Neuronal stem cell (in vitro differentiated cells): ENCODE measurements around the gene ELN.

Source experiments
- DNase-seq: peaks from one replicate; pipeline ENCODE4 v3.0.0-alpha.2; 2013; ENCODE audit warnings: low spot score
- H2AFZ ChIP-seq: one replicate; pipeline ENCODE4 v1.6.1; 2013; ENCODE audit warnings: mild to moderate bottlenecking, low read length, inconsistent platforms
- H2AK5ac ChIP-seq: 2 replicates; pipeline ENCODE4 v1.6.1; 2013; ENCODE audit warnings: low read depth, mild to moderate bottlenecking, inconsistent platforms, low read length, moderate library complexity, mixed read lengths
- H2BK120ac ChIP-seq: 2 replicates; pipeline ENCODE4 v1.6.1; 2013; ENCODE audit warnings: low read depth, mild to moderate bottlenecking, inconsistent platforms, low read length, moderate library complexity, mixed read lengths
- H2BK12ac ChIP-seq: one replicate; pipeline ENCODE4 v1.6.1; 2013; ENCODE audit warnings: low read length, inconsistent platforms
- H2BK15ac ChIP-seq: 2 replicates; pipeline ENCODE4 v1.6.1; 2013; ENCODE audit warnings: mild to moderate bottlenecking, low read length, inconsistent platforms, mixed read lengths
- H2BK5ac ChIP-seq: one replicate; pipeline ENCODE4 v1.6.1; 2013; ENCODE audit warnings: inconsistent platforms, mild to moderate bottlenecking, low read length, moderate library complexity
- H3K14ac ChIP-seq: one replicate; pipeline ENCODE4 v1.6.1; 2013; ENCODE audit warnings: low read length, inconsistent platforms
- H3K18ac ChIP-seq: 2 replicates; pipeline ENCODE4 v1.6.1; 2013; ENCODE audit warnings: low read length, inconsistent platforms
- H3K23ac ChIP-seq: 2 replicates; pipeline ENCODE4 v1.6.1; 2013; ENCODE audit warnings: low read depth, mild to moderate bottlenecking, mixed read lengths, low read length, inconsistent platforms; ENCODE audit not compliant: poor library complexity
- H3K27ac ChIP-seq: replicated peaks from 3 replicates; pipeline ENCODE4 v1.5.1; 2013; ENCODE audit warnings: low read length, inconsistent platforms
- H3K27me3 ChIP-seq, 3 experiments: 2 replicates each; pipeline ENCODE4 v1.6.1; 2013; ENCODE audit warnings: low read length in 3 of 3, mild to moderate bottlenecking in 2 of 3, inconsistent platforms in 1 of 3, low read depth in 1 of 3, mixed read lengths in 1 of 3, moderate library complexity in 1 of 3; ENCODE audit not compliant: control insufficient read depth in 3 of 3, insufficient read depth in 3 of 3
- H3K36me3 ChIP-seq, 2 donors: replicated peaks in 1 of 2; 2 replicates each; pipeline ENCODE4 v1.6.1; 2013; ENCODE audit warnings: low read length in 2 of 2; ENCODE audit not compliant: control insufficient read depth in 2 of 2, insufficient read depth in 2 of 2
- H3K4ac ChIP-seq: 2 replicates; pipeline ENCODE4 v1.6.1; 2013; ENCODE audit warnings: inconsistent platforms, mild to moderate bottlenecking, low read length, moderate library complexity
- H3K4me1 ChIP-seq, 2 donors: 1 replicate in 1 of 2; 2 replicates in 1 of 2; pipeline ENCODE4 v1.6.1; 2013; ENCODE audit warnings: low read length in 2 of 2, low read depth in 1 of 2; ENCODE audit not compliant: control insufficient read depth in 2 of 2, insufficient read depth in 1 of 2
- H3K4me2 ChIP-seq: one replicate; pipeline ENCODE4 v1.6.1; 2013; ENCODE audit warnings: mild to moderate bottlenecking, low read length, inconsistent platforms; ENCODE audit not compliant: insufficient read depth, poor library complexity, severe bottlenecking
- H3K4me3 ChIP-seq, 2 donors: 2 replicates each; pipeline ENCODE4 v1.5.1; 2013; ENCODE audit warnings: low read length in 2 of 2, mild to moderate bottlenecking in 2 of 2, inconsistent platforms in 1 of 2, moderate library complexity in 1 of 2
- H3K79me1 ChIP-seq: one replicate; pipeline ENCODE4 v1.6.1; 2013; ENCODE audit warnings: low read depth, mild to moderate bottlenecking, inconsistent platforms, low read length, moderate library complexity
- H3K9ac ChIP-seq: one replicate; pipeline ENCODE4 v1.6.1; 2013; ENCODE audit warnings: mild to moderate bottlenecking, low read depth, low read length, inconsistent platforms; ENCODE audit not compliant: poor library complexity
- H3K9me3 ChIP-seq, 2 donors: replicated peaks in 1 of 2; 2 replicates each; pipeline versions ENCODE3 to v1.6.1; 2013; ENCODE audit warnings: low read length in 2 of 2, mild to moderate bottlenecking in 2 of 2, inconsistent platforms in 1 of 2, low read depth in 1 of 2, mixed read lengths in 1 of 2, moderate library complexity in 1 of 2; ENCODE audit not compliant: control insufficient read depth in 2 of 2, insufficient read depth in 1 of 2
- H4K8ac ChIP-seq: one replicate; pipeline ENCODE4 v1.6.1; 2013; ENCODE audit warnings: low read depth, mild to moderate bottlenecking, inconsistent platforms, low read length, moderate library complexity
- H4K91ac ChIP-seq: one replicate; pipeline ENCODE4 v1.6.1; 2013; ENCODE audit warnings: low read length, low read depth, mild to moderate bottlenecking, inconsistent platforms; ENCODE audit not compliant: poor library complexity
- WGBS, 2 donors: extraction: QIAGEN DNeasy Blood & Tissue Kit; methylation state at CpG; one replicate each; pipeline ENCODE4 v1.1.7; 2013; ENCODE audit warnings: missing lambda C conversion rate in 2 of 2, mixed read lengths in 1 of 2; ENCODE audit not compliant: insufficient read length in 2 of 2, insufficient replicate concordance in 1 of 2; ENCODE audit errors: extremely low coverage in 2 of 2; 5-methylcytosine and 5-hydroxymethylcytosine counted together

Gene ELN

DNA sequence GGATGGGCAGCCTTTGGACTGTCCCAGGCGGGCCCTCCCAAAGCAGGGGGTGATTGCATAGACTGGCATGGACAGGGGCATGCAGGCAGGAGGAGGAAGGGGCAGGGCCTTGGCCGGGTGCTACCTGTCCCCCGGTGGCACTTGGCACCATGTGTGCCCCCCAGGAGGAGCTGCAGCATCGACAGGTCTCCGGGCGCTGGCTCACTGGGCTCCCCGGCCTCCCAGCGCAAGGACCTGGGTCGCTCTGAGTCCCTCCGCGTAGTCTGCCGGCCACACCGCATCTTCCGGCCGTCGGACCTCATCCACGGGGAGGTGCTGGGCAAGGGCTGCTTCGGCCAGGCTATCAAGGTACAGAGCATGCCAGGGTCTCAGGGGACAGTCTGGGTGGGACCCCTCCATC lies 78.9 kb downstream of the ELN start:
- peak overlapping the region; percentile 31 for H3K23ac ChIP-seq
- H3K9me3 ChIP-seq = no peaks in the 10 kb centered on the region
- no peak overlapping the region for H2BK12ac ChIP-seq
- WGBS, 2 donors = no CpG with 5 or more reads among the region's 18 CpGs
- H2AK5ac ChIP-seq = no peak overlapping the region
- H3K36me3 ChIP-seq = peaks cover 36 to 92% of the 10 kb centered on the region in 2 donors
- H3K9ac ChIP-seq = no peak overlapping the region
- no peak overlapping the region for H3K18ac ChIP-seq
- no peak overlapping the region for H4K91ac ChIP-seq
- no peak overlapping the region for H2AFZ ChIP-seq
- no peak overlapping the region for H3K27ac ChIP-seq
- H3K4me1 ChIP-seq = no peaks in the 10 kb centered on the region
- no peak overlapping the region for H3K4ac ChIP-seq
- H2BK120ac ChIP-seq = no peak overlapping the region
- no peak overlapping the region for H2BK5ac ChIP-seq
- H3K27me3 ChIP-seq = no peaks in the 10 kb centered on the region
- no peak overlapping the region for H4K8ac ChIP-seq
- H3K4me2 ChIP-seq = no peak overlapping the region
- H3K79me1 ChIP-seq = no peaks in the 10 kb centered on the region
- no peak overlapping the region for H3K14ac ChIP-seq
- DNase-seq = no peak
- no peak overlapping the region for H2BK15ac ChIP-seq
- no peak overlapping the region for H3K4me3 ChIP-seq

GRCh38 chr7:74115326-74115725 lies 87.4 kb downstream of the ELN start:
- Histone ChIP-seq H3K14ac (no peak overlapping the region), H4K91ac (no peak overlapping the region), H3K27ac (no peak overlapping the region), H3K4me1 (peaks cover 0 to 2% of the 10 kb centered on the region in 2 donors), H2BK120ac (no peak overlapping the region), H3K9me3 (peaks cover 0 to 3% of the 10 kb centered on the region in 2 donors), H3K27me3 (no peaks in the 10 kb centered on the region), H2AK5ac (no peak overlapping the region), H2AFZ (no peak overlapping the region), H3K4me3 (no peak overlapping the region), H3K23ac (no peak overlapping the region), H3K4me2 (no peak overlapping the region), H3K18ac (peak overlapping the region; percentile 80), H2BK12ac (no peak overlapping the region), H3K36me3 (peaks cover 29 to 66% of the 10 kb centered on the region in 2 donors), H3K4ac (no peak overlapping the region), H3K79me1 (no peaks in the 10 kb centered on the region), H3K9ac (no peak overlapping the region), H2BK5ac (peak overlapping the region; percentile 29), H4K8ac (no peak overlapping the region), H2BK15ac (no peak overlapping the region)
- WGBS, 2 donors = no CpG with 5 or more reads among the region's 17 CpGs
- no peak for DNase-seq

DNA sequence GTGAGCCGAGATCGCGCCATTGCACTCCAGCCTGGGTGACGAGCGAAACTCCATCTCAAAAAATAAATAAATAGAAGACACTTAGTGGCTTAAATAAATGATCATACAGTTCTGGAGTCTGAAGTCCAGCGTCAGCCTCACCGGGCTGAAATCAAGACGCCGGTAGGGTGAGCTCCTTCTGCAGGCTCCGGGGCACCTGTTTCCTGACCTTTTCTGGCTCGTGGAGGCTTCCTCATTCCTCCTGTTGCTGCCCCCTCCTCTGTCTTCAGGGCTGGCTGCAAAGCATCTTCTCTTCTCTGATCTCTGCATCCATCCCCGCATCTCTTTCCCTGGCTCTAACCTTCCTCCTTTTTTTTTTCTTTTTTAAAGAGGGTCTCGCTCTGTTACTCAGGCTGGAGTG lies 88.4 kb downstream of the ELN start:
- H3K4me3 ChIP-seq = no peak overlapping the region
- no CpG with 5 or more reads among the region's 13 CpGs for WGBS, 2 donors
- no peaks in the 10 kb centered on the region for H3K79me1 ChIP-seq
- no peak overlapping the region for H3K9ac ChIP-seq
- H2BK15ac ChIP-seq = no peak overlapping the region
- no peak overlapping the region for H3K27ac ChIP-seq
- H3K4me1 ChIP-seq = peaks cover 0 to 2% of the 10 kb centered on the region in 2 donors
- no peak overlapping the region for H3K23ac ChIP-seq
- H2BK5ac ChIP-seq = no peak overlapping the region
- no peak overlapping the region for H2BK12ac ChIP-seq
- H3K18ac ChIP-seq = no peak overlapping the region
- H4K8ac ChIP-seq = no peak overlapping the region
- no peak overlapping the region for H3K4me2 ChIP-seq
- peaks cover 35 to 67% of the 10 kb centered on the region in 2 donors for H3K36me3 ChIP-seq
- no peak overlapping the region for H3K14ac ChIP-seq
- H4K91ac ChIP-seq = no peak overlapping the region
- DNase-seq = no peak
- H3K27me3 ChIP-seq = no peaks in the 10 kb centered on the region
- no peak overlapping the region for H3K4ac ChIP-seq
- H2AK5ac ChIP-seq = no peak overlapping the region
- peaks cover 0 to 3% of the 10 kb centered on the region in 2 donors for H3K9me3 ChIP-seq
- no peak overlapping the region for H2BK120ac ChIP-seq
- H2AFZ ChIP-seq = no peak overlapping the region
